AG04449 (cell line): ENCODE results near the gene ZDHHC1.

Experiments used
- CTCF ChIA-PET: fragments of 350-600 bp; formaldehyde crosslinking; extraction: SDS; loops from one replicate; lab custom pipeline; 2021; ENCODE audit warnings: antibody characterized with exemption; lab: Yijun Ruan, JAX
- POLR2A ChIA-PET: fragments of 400-600, 350-600 bp; formaldehyde crosslinking; extraction: SDS; loops from one replicate; lab custom pipeline; 2020; ENCODE audit warnings: antibody characterized with exemption, inconsistent platforms; lab: Yijun Ruan, JAX
- DNase-seq: peaks from one replicate; pipeline ENCODE4 v3.0.0-alpha.2; 2010; ENCODE audit warnings: low read depth, low spot score
- H3K4me3 ChIP-seq: 2 replicates; pipeline ENCODE4 v1.5.1; 2011; ENCODE audit warnings: low read depth, mild to moderate bottlenecking, control low read depth, low read length
- TF ChIP-seq, protein P1 (sequence below): IDR thresholded peaks from one replicate; pipeline ENCODE4 v1.5.1; 2011; ENCODE audit warnings: mild to moderate bottlenecking, moderate library complexity, low read length, control low read depth, inconsistent platforms; ENCODE audit not compliant: insufficient read depth; ENCODE audit errors: missing control alignments

The ZDHHC1 gene

DNA sequence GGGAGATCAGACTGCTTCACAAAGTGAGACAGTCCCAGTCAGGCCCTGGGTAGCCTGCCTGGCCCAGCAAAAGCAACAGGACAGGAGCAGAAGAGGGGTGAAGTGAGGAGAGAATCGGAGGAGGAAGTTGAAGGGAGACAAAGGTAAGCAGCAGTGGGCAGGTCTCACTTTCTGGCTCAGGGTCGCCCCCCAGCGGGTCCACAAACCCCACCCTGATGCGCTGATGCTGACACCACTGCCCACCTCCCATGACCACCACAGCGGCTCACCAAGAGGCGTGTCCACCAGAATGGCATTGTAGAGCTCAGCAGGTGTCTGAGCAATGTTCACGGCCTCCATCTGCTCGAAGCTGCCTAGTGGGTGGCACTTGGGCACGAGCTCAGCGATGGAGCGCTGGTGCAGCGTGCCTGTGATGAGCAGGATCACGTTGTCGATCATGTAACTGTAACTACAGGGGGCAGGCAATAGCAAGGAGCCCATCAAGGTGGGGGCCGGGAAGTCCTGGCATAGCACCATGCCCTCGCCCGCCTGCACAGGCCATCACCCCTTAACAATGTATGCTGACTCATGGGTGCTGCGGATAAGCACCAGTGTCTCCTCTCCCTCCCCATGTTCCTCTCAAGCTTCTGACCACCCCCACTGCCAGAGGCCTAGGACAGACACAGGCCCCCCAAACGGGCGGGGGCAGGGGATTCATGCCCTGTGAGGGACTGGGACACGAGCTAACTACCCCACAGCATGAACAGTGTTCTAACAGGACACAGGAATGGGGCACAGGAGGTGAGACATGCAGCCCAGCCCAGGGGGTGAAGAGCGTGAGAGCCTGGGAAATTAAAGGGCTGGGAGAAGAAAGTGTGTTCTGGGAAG is 28.2 kb upstream of the ZDHHC1 start:
- TF ChIP-seq, protein P1, sequence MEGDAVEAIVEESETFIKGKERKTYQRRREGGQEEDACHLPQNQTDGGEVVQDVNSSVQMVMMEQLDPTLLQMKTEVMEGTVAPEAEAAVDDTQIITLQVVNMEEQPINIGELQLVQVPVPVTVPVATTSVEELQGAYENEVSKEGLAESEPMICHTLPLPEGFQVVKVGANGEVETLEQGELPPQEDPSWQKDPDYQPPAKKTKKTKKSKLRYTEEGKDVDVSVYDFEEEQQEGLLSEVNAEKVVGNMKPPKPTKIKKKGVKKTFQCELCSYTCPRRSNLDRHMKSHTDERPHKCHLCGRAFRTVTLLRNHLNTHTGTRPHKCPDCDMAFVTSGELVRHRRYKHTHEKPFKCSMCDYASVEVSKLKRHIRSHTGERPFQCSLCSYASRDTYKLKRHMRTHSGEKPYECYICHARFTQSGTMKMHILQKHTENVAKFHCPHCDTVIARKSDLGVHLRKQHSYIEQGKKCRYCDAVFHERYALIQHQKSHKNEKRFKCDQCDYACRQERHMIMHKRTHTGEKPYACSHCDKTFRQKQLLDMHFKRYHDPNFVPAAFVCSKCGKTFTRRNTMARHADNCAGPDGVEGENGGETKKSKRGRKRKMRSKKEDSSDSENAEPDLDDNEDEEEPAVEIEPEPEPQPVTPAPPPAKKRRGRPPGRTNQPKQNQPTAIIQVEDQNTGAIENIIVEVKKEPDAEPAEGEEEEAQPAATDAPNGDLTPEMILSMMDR, result no peak
- no peak for DNase-seq
- ChIA-PET CTCF (interaction anchor here (0.7 to 8.9 kb wide), 10 partner anchors 10 to 159 kb away, joined by 3 to 75 read pairs (median 3); partner anchors contain the start of genes HSD11B2 and ZDHHC1), POLR2A (no interaction called here)
- H3K4me3 ChIP-seq, result no peak overlapping the region

DNA sequence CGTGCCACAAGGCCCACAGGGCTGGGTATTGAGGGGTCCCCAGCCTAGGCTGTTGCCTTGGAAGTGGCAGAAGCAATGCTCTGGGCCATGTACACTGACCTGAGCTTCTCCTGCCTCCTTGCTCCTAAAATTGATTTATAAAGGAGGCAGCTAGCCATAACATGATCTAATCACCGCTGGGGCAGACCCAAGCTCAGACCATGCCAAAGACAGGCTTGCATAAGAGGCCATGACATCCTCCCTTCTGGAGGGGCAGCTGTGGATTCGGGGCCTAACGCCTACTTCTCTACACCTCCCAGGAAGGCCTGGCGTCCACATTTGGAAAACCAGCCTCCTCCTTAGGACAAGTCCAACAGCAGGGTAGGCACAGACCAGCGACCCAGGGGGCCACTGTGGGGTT is 27.0 kb upstream of the ZDHHC1 start:
- TF ChIP-seq, protein P1, result no peak
- POLR2A ChIA-PET, result interaction anchor here (1.4 kb wide), 1 partner anchor 13 kb away, joined by 3 read pairs; no protein-coding TSS in a partner anchor

DNA sequence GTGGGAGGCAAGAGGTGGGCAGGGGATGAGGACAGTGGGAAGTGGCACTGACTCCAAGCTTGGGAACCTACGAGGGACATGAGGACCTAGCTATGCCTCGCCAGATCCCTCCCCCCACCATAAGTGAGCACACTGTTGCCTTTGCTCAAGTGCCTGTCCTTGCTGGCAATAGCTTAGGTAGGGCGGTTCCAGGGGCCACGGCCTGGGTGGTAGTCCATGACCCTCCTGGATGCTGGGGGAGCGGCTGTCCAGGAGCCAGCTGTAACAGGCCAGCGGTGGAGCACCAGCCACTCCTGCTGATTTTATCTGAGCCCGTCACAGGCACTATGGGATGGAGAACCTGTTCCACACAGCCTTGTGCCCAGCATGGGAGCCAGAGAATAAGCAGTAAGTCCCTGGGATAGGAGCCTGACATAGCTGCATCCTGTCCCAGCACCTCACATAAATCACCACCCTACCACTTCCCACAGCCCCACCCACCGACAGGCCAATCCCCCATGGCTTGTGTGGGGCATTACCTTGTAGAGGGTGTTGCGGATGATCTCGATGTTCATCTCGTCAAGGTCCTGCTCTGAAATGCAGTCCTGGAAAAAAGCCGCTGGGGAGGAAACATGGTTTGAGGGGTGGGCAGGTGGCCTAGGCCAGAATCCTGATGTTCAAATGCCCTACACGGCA is 26.4 kb upstream of the ZDHHC1 start:
- H3K4me3 ChIP-seq, result no peak overlapping the region
- DNase-seq, result no peak
- POLR2A ChIA-PET, result interaction anchor here (1.4 kb wide), 1 partner anchor 14 kb away, joined by 3 read pairs; no protein-coding TSS in a partner anchor
- TF ChIP-seq, protein P1, result no peak
- CTCF ChIA-PET, result interaction anchor here (1.2 to 8.9 kb wide), 5 partner anchors 8 to 35 kb away, joined by 4 to 75 read pairs (median 8); partner anchors contain the start of gene ZDHHC1

More for the DNA sequence above, 27.0 kb upstream of the ZDHHC1 start:
- CTCF ChIA-PET, result interaction anchor here (0.9 to 8.9 kb wide), 6 partner anchors 9 to 36 kb away, joined by 3 to 75 read pairs (median 6); partner anchors contain the start of gene ZDHHC1
- no peak overlapping the region for H3K4me3 ChIP-seq
- no peak for DNase-seq

DNA sequence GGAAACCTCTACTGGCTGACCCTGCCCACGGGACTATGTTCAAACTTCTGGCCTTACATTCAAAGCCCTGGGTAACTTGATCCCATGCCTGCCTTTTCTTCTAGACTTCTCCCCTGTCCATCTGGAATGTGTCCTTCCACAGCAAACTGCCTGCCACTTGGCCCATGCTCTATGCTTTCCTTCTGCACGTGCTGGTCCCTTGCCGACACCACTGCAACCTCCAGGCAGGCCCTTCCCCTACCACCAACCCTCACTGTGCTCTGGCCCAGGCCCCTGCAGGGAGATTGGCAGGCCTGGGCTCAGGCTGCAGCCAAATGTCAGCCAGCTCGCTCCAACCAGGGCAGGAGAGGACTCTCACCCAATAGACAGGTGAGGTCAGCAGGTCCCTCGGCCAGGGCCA is 25.6 kb upstream of the ZDHHC1 start:
- no peak overlapping the region for H3K4me3 ChIP-seq
- no peak for DNase-seq
- TF ChIP-seq, protein P1, result no peak
- ChIA-PET POLR2A (no interaction called here), CTCF (interaction anchor here (1.3 to 8.9 kb wide), 3 partner anchors 14 to 35 kb away, joined by 4 to 75 read pairs (median 53); no protein-coding TSS in a partner anchor)

DNA sequence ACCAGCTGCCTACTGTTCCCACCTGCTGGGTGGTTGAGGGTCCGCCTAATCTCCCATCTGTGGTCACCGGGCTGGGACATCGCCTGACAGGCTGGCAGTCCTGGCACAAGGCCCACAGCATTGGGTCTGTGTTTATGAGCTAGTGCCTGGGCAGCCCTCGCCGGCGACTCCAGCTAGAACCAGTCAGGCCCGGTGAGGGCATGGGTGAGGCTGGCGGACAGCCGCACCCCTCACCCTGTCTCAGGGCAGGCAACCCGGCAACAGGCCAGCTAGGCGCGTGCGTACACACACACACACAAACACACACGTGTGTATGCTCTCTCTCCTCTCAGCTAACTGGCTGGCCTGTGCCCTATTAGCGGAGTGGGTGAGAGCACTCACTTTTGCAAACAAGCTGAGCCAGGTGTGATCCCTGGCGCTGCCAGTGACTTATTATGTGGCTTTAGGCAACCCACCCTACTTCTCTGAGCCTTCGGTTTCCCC is 25.0 kb upstream of the ZDHHC1 start:
- ChIA-PET CTCF (interaction anchor here (1.1 to 8.9 kb wide), 3 partner anchors 14 to 26 kb away, joined by 3 to 75 read pairs (median 4); no protein-coding TSS in a partner anchor), POLR2A (no interaction called here)
- no peak overlapping the region for H3K4me3 ChIP-seq
- no peak for DNase-seq
- TF ChIP-seq, protein P1, result no peak
